Measurements from ENCODE around the gene RBM38. TPM values are rescaled to one million over a fixed set of nuclear protein-coding genes. Genes with fewer than 3 reads are reported as not detected.
A peak's percentile ranks its signal among the peaks of the same experiment; 100 is the strongest.
"Not testable (repeated sequence)": the region's sequence is repeated elsewhere in the genome, so short reads cannot be mapped to it uniquely, and the experiment has no call there.

RBM38 gene
- total and polyA plus RNA-seq, 9 donors: 31.7 to 63.7 (median 55.2) TPM

DNA sequence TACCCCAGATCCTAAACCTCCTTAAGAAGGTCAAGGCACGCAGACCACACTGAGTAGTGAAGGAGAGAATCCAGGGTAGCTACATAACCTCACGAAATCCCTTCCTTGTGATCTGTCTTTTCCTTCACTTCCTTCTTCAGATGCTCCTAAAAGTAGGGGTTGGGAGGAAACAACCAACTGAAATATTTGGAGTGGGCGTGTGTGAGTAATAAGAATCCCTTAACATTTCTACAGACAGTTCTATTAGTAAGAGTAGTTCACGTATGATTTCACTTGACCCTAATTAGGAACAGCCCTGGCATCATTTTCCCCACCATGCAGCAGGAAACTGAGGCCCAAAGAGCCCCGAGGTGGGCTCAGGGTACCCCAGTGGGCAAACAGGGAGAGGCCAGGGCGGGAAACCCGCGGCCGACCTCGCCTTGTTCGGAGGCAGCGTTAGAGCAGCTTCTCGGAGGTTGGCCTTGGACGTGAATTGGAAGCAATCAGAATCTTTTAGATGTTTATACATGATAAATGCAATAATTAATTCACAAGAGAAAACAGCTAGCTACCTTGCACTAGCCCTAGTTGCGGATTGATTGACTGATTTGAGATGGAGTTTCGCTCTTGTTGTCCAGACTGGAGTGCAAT, 41.0 kb upstream of the RBM38 start:
- no peak overlapping the region for H3K27ac ChIP-seq (ENCODE audit: low read length)

DNA sequence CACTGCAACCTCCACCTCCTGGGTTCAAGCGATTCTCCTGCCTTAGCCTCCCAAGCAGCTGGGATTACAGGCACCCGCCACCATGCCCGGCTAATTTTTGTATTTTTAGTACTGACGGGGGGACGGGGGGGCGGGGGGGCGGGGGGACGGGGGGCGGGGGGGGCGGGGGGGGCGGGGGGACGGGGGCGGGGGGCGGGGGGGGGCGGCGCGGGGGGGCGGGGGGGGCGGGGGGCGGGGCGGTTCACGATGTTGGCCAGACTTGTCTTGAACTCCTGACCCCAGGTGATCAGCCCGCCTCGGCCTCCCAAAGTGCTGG, 40.5 kb upstream of the RBM38 start:
- H3K27me3 ChIP-seq (ENCODE audit: control insufficient read depth, insufficient read depth, low read length); DNase-seq; H3K9me3 ChIP-seq (replicated peaks; ENCODE audit: control insufficient read depth, low read depth, low read length); H3K4me1 ChIP-seq (ENCODE audit: control insufficient read depth, insufficient read depth, low read length): not testable (repeated sequence)
- Histone ChIP-seq H3K4me3 (ENCODE audit: low read length) (peak overlapping the region; percentile 96), H3K27ac (ENCODE audit: low read length) (peak overlapping the region; percentile 94), H3K36me3 (ENCODE audit: control insufficient read depth, insufficient read depth, low read length) (peaks cover 25% of the 10 kb centered on the region)
- WGBS (ENCODE audit: insufficient coverage): 0% methylated on average over 4 of the region's 24 CpGs

More for the DNA sequence above, 41.0 kb upstream of the RBM38 start:
- Histone ChIP-seq H3K4me1 (ENCODE audit: control insufficient read depth, insufficient read depth, low read length) (peaks cover 10% of the 10 kb centered on the region), H3K36me3 (ENCODE audit: control insufficient read depth, insufficient read depth, low read length) (peaks cover 23% of the 10 kb centered on the region), H3K9me3 (replicated peaks; ENCODE audit: control insufficient read depth, low read depth, low read length) (no peaks in the 10 kb centered on the region), H3K4me3 (ENCODE audit: low read length) (no peak overlapping the region), H3K27me3 (ENCODE audit: control insufficient read depth, insufficient read depth, low read length) (peaks cover 5% of the 10 kb centered on the region)
- 77% methylated on average over 2 of the region's 16 CpGs for WGBS (ENCODE audit: insufficient coverage)
- DNase-seq: no peak

DNA sequence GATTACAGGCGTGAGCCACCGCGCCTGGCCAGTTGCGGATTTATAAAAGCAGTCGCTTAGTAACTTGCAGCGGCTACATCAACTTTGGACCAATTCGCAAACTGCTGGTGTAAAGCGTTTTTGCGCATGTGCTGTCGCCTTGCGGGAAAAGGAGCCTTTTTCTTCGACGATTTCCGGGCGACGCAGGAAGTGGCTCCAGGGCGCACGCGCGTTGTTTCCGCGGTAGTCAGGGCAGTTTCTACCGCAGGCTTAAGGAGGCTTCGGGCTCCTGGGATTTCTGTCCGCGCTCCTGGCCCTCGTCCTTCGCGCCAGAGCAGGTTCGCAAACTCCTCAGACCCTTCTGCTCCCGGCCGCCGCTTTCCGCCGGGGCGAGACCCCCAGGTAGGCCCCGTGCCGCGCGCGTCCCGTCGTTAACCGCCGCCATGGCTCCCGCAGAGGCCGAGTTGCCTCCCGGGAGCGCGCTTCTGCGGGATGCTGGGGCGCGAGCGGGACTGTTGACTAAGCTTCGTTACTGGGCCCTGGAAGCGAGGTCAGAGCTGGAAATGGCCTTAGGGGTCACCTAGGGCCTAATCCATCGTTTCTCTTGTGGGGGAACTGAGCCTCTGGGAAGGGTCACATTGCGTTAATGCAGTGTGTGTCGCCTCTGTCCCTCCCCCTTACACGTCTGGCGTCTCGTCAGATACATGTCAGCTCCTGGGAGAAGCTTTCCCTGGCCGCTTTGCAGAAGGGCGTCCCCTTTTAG, 40.0 kb upstream of the RBM38 start, which contains the start of gene RAE1:
Gene RAE1, plus strand, starts transcription at position 214 of the 742 bp plus-strand sequence. CDS start 2,784 bp downstream, outside the sequence.
- Histone ChIP-seq H3K27me3 (ENCODE audit: control insufficient read depth, insufficient read depth, low read length) (peaks cover 2% of the 10 kb centered on the region), H3K4me3 (ENCODE audit: low read length) (peak within 1 kb of the TSS; percentile 96), H3K9me3 (replicated peaks; ENCODE audit: control insufficient read depth, low read depth, low read length) (no peaks in the 10 kb centered on the region), H3K27ac (ENCODE audit: low read length) (peak within 1 kb of the TSS; percentile 94), H3K4me1 (ENCODE audit: control insufficient read depth, insufficient read depth, low read length) (peaks cover 10% of the 10 kb centered on the region), H3K36me3 (ENCODE audit: control insufficient read depth, insufficient read depth, low read length) (peaks cover 27% of the 10 kb centered on the region)
- DNase-seq: peak; percentile 98
- under 1% methylated on average over 59 of the region's 64 CpGs for whole genome bisulfite sequencing (ENCODE audit: insufficient coverage)

DNA sequence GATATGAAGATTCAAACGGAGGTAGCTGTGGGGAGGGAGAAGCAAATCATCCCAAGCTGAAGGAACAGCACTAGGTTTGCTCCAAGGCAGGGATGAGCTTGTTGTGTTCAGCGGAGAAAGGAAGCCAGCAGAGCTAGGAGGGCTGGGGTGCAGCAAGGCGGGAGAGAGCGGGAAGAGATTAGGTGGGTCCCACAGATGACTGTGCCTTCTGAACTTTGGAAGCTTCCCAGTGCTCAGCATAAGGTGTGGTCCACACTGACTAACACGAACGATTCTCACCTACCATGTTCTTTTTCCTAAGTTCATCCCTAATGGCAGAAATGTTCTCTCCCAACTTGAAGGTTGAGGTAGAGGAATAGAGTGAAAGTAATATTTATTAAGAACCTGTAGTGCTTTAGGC, 38.9 kb upstream of the RBM38 start:
- WGBS (ENCODE audit: insufficient coverage): 78% methylated on average over 3 of the region's 6 CpGs
- no peak for DNase-seq
- Histone ChIP-seq H3K4me3 (ENCODE audit: low read length) (no peak overlapping the region), H3K9me3 (replicated peaks; ENCODE audit: control insufficient read depth, low read depth, low read length) (no peaks in the 10 kb centered on the region), H3K36me3 (ENCODE audit: control insufficient read depth, insufficient read depth, low read length) (peaks cover 33% of the 10 kb centered on the region), H3K27me3 (ENCODE audit: control insufficient read depth, insufficient read depth, low read length) (no peaks in the 10 kb centered on the region), H3K27ac (ENCODE audit: low read length) (no peak overlapping the region), H3K4me1 (ENCODE audit: control insufficient read depth, insufficient read depth, low read length) (peaks cover 10% of the 10 kb centered on the region)

DNA sequence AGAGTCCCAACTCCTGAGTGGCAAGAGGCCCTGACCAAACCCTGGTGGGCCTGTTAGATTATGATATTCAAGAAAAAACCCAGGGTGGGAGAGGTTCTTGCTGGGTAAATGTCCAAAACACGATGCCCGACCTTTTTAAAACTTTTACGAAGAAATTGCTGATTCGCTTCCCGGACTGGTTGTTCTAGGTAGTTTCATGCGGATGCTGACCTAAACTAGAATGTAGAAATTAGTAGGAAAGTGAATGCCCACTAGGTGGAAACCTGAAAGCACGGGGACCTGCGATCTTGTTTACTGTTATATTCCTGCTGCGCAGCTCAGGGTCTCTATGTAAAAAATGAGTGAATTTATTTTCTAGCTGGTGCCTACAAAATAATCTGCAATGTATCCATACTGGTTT, 37.8 kb upstream of the RBM38 start:
- peaks cover 33% of the 10 kb centered on the region for H3K36me3 ChIP-seq (ENCODE audit: control insufficient read depth, insufficient read depth, low read length)
- no peak overlapping the region for H3K4me3 ChIP-seq (ENCODE audit: low read length)
- WGBS (ENCODE audit: insufficient coverage): 88% methylated on average over 6 of the region's 9 CpGs
- no peak for DNase-seq
- no peaks in the 10 kb centered on the region for H3K9me3 ChIP-seq (replicated peaks; ENCODE audit: control insufficient read depth, low read depth, low read length)
- H3K27ac ChIP-seq (ENCODE audit: low read length): no peak overlapping the region
- H3K4me1 ChIP-seq (ENCODE audit: control insufficient read depth, insufficient read depth, low read length): peaks cover 10% of the 10 kb centered on the region
- H3K27me3 ChIP-seq (ENCODE audit: control insufficient read depth, insufficient read depth, low read length): no peaks in the 10 kb centered on the region

DNA sequence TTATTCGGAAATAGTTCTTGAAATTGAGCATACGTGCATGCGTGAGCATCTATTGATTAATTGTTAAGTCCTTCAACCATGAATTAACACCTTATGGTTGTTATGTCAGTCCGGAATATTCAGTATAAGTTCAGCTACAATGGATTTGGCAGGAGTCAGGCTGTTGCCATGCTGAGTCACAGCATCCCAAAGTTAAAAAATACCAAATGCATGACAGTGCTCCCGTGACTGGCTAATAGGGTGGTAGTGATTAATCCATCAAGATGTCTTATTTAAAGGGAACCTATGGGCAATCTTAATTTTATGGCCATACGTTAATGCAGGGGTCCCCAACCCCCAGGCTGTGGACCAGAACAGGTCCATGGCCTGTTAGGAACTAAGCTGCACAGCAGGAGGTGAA, 29.7 kb upstream of the RBM38 start:
- H3K36me3 ChIP-seq (ENCODE audit: control insufficient read depth, insufficient read depth, low read length): peaks cover 36% of the 10 kb centered on the region

DNA sequence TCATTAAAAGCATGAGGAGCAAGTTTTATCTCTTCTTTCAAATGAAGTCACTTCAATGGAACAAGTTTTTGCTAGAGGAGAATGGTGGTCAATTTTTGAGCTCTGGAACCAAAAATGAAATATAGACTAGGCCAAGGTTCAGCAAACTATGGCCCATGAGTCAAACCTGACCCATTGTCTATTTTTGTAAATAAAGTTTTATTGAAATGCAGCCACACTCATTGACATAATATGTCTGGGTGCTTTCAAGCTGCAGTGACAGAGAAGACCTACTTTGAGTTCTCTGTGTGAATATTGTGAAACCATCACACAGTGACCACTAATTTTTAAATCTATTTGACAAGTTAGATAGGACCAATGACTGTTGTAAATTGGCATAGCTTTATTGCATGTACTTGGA, 26.7 kb upstream of the RBM38 start:
- Histone ChIP-seq H3K9me3 (replicated peaks; ENCODE audit: control insufficient read depth, low read depth, low read length) (no peaks in the 10 kb centered on the region), H3K4me3 (ENCODE audit: low read length) (no peak overlapping the region), H3K27me3 (ENCODE audit: control insufficient read depth, insufficient read depth, low read length) (no peaks in the 10 kb centered on the region), H3K27ac (ENCODE audit: low read length) (no peak overlapping the region), H3K36me3 (ENCODE audit: control insufficient read depth, insufficient read depth, low read length) (peaks cover 58% of the 10 kb centered on the region), H3K4me1 (ENCODE audit: control insufficient read depth, insufficient read depth, low read length) (no peaks in the 10 kb centered on the region)
- DNase-seq: no peak

More for the DNA sequence above, 29.7 kb upstream of the RBM38 start:
- no peak overlapping the region for H3K27ac ChIP-seq (ENCODE audit: low read length)
- no peaks in the 10 kb centered on the region for H3K27me3 ChIP-seq (ENCODE audit: control insufficient read depth, insufficient read depth, low read length)
- no peaks in the 10 kb centered on the region for H3K4me1 ChIP-seq (ENCODE audit: control insufficient read depth, insufficient read depth, low read length)
- no peak for DNase-seq
- no peak overlapping the region for H3K4me3 ChIP-seq (ENCODE audit: low read length)
- 80% methylated on average over 1 of the region's 6 CpGs for WGBS (ENCODE audit: insufficient coverage)
- H3K9me3 ChIP-seq (replicated peaks; ENCODE audit: control insufficient read depth, low read depth, low read length): no peaks in the 10 kb centered on the region

DNA sequence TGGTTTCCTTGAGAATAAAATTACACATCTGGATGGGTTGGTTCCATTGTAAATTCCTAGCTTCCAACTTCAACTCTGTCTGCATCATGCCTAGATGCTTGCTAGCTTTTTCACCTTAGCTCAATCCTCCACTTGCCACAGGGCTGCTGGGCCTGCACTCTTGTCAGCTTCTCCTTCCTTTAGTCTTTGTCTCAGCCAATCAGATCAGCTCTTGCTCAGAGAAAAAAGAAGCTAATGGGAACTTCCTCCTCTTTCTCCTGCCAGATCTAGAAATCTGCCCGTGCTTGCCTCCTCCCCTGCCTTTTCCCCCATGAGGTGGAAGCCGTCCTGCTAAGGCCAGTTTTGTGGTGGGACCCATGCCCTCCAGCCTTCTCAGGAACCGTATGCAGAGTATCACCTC, 21.6 kb upstream of the RBM38 start:
- peaks cover 83% of the 10 kb centered on the region for H3K36me3 ChIP-seq (ENCODE audit: control insufficient read depth, insufficient read depth, low read length)
- no peak for DNase-seq
- no peaks in the 10 kb centered on the region for H3K4me1 ChIP-seq (ENCODE audit: control insufficient read depth, insufficient read depth, low read length)
- no peak overlapping the region for H3K27ac ChIP-seq (ENCODE audit: low read length)
- WGBS (ENCODE audit: insufficient coverage): 70% methylated on average over 3 of the region's 3 CpGs
- H3K9me3 ChIP-seq (replicated peaks; ENCODE audit: control insufficient read depth, low read depth, low read length): no peaks in the 10 kb centered on the region
- H3K27me3 ChIP-seq (ENCODE audit: control insufficient read depth, insufficient read depth, low read length): no peaks in the 10 kb centered on the region
- no peak overlapping the region for H3K4me3 ChIP-seq (ENCODE audit: low read length)

DNA sequence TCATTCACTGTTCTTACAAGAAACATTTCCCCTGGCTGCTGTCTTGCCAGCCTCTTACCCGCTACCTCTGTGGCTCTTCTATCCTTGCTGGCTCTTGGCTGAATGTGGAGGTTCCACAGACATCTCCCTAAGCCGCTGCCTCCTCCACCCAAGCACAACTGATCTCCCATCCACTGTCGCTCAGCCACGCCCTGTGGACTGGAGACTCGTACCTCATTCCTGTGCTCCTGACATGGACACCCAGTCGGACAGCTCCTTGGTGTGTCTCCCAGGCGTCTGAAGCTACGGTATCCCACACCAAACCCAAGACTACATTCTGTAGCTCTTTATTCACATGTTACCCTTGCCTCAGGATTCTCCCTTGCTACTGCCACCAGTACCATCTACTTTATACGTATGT, 20.9 kb upstream of the RBM38 start:
- 95% methylated on average over 8 of the region's 9 CpGs for WGBS (ENCODE audit: insufficient coverage)
- DNase-seq: no peak
- Histone ChIP-seq H3K4me3 (ENCODE audit: low read length) (no peak overlapping the region), H3K36me3 (ENCODE audit: control insufficient read depth, insufficient read depth, low read length) (peaks cover 91% of the 10 kb centered on the region), H3K4me1 (ENCODE audit: control insufficient read depth, insufficient read depth, low read length) (no peaks in the 10 kb centered on the region), H3K9me3 (replicated peaks; ENCODE audit: control insufficient read depth, low read depth, low read length) (no peaks in the 10 kb centered on the region), H3K27ac (ENCODE audit: low read length) (no peak overlapping the region), H3K27me3 (ENCODE audit: control insufficient read depth, insufficient read depth, low read length) (no peaks in the 10 kb centered on the region)

DNA sequence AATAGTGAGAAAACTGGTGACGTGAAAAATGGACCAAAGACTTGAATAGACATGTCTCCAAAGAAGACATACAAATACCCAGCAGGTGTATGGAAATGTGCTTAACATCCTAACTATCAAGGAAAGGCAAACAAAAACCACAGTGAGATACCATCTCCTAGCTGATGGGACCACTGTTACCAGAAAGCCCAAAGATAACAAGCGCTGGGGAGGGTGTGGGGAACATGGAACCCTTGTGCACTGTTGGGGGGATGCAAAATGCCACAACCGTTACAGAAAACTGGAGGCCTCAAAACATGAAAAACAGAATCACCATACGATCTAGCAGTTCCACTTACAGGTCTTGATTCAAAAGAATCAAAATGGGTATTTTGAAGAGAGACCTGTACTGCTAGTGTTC, 19.8 kb upstream of the RBM38 start:
- H3K4me3 ChIP-seq (ENCODE audit: low read length): no peak overlapping the region
- no peaks in the 10 kb centered on the region for H3K27me3 ChIP-seq (ENCODE audit: control insufficient read depth, insufficient read depth, low read length)
- no peaks in the 10 kb centered on the region for H3K9me3 ChIP-seq (replicated peaks; ENCODE audit: control insufficient read depth, low read depth, low read length)
- 100% methylated on average over 1 of the region's 4 CpGs for WGBS (ENCODE audit: insufficient coverage)
- H3K36me3 ChIP-seq (ENCODE audit: control insufficient read depth, insufficient read depth, low read length): peaks cover 93% of the 10 kb centered on the region
- no peaks in the 10 kb centered on the region for H3K4me1 ChIP-seq (ENCODE audit: control insufficient read depth, insufficient read depth, low read length)
- no peak overlapping the region for H3K27ac ChIP-seq (ENCODE audit: low read length)
- no peak for DNase-seq

Data from muscle of leg (tissue), 11 donors.